Vagina (tissue), 2 donors: ENCODE measurements around the gene POLR1B.

ENCODE experiments used
- POLR2A ChIP-seq, 2 donors: fragments of 450-650 bp; IDR thresholded peaks; one replicate each; pipeline ENCODE4 v1.6.1; 2017; ENCODE audit warnings: antibody characterized with exemption in 2 of 2, mild to moderate bottlenecking in 2 of 2, moderate library complexity in 2 of 2
- POLR2AphosphoS5 ChIP-seq, 2 donors: sonication (generic); formaldehyde crosslinking; IDR thresholded peaks; one replicate each; pipeline ENCODE4 v1.9.0; 2017; ENCODE audit warnings: antibody characterized with exemption in 2 of 2, mild to moderate bottlenecking in 2 of 2, low read depth in 1 of 2; ENCODE audit not compliant: insufficient read depth in 1 of 2
- TF ChIP-seq, protein P1 (sequence below), 3 experiments: fragments of 450-650 bp in 2 of 3; fragments of 200-600 bp in 1 of 3; sonication (generic) in 1 of 3; IDR thresholded peaks; one replicate each; pipeline ENCODE4 v1.5.1; 2017 to 2019; ENCODE audit warnings: antibody characterized with exemption in 3 of 3, mild to moderate bottlenecking in 2 of 3, moderate library complexity in 2 of 3

- no peak for TF ChIP-seq POLR2A (IDR thresholded peaks at IDR 0.05)
- TF ChIP-seq, protein P1, sequence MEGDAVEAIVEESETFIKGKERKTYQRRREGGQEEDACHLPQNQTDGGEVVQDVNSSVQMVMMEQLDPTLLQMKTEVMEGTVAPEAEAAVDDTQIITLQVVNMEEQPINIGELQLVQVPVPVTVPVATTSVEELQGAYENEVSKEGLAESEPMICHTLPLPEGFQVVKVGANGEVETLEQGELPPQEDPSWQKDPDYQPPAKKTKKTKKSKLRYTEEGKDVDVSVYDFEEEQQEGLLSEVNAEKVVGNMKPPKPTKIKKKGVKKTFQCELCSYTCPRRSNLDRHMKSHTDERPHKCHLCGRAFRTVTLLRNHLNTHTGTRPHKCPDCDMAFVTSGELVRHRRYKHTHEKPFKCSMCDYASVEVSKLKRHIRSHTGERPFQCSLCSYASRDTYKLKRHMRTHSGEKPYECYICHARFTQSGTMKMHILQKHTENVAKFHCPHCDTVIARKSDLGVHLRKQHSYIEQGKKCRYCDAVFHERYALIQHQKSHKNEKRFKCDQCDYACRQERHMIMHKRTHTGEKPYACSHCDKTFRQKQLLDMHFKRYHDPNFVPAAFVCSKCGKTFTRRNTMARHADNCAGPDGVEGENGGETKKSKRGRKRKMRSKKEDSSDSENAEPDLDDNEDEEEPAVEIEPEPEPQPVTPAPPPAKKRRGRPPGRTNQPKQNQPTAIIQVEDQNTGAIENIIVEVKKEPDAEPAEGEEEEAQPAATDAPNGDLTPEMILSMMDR (IDR thresholded peaks at IDR 0.05), result no peak
- TF ChIP-seq POLR2AphosphoS5 (IDR thresholded peaks at IDR 0.05; ENCODE audit: insufficient read depth in 1 of 2, low read depth in 1 of 2), result no peak
These were observed 49.2 kb upstream of the POLR1B start for GRCh38 chr2:112493048-112493447.
